Muscle layer of colon (tissue), 2 donors: Measurements from ENCODE around the gene LHFPL3.

ENCODE experiments used
- H3K27ac ChIP-seq: one replicate; pipeline ENCODE4 v1.7.0; 2013; ENCODE audit warnings: low read depth, mild to moderate bottlenecking, low read length, moderate library complexity
- H3K27me3 ChIP-seq, 2 donors: one replicate each; pipeline ENCODE4 v1.7.0; 2013; ENCODE audit warnings: low read length in 2 of 2, mild to moderate bottlenecking in 2 of 2; ENCODE audit not compliant: insufficient read depth in 2 of 2, control insufficient read depth in 1 of 2
- H3K36me3 ChIP-seq: one replicate; pipeline ENCODE4 v1.7.0; 2013; ENCODE audit warnings: mild to moderate bottlenecking, low read length; ENCODE audit not compliant: insufficient read depth
- H3K4me1 ChIP-seq: one replicate; pipeline ENCODE4 v1.7.0; 2013; ENCODE audit warnings: mild to moderate bottlenecking, low read length; ENCODE audit not compliant: insufficient read depth
- H3K4me3 ChIP-seq, 2 donors: one replicate each; pipeline ENCODE4 v1.7.0; 2013; ENCODE audit warnings: low read length in 2 of 2, low read depth in 1 of 2, mild to moderate bottlenecking in 1 of 2, moderate library complexity in 1 of 2
- H3K9ac ChIP-seq: one replicate; pipeline ENCODE4 v1.7.0; 2013; ENCODE audit warnings: low read length
- H3K9me3 ChIP-seq: one replicate; pipeline ENCODE4 v1.7.0; 2013; ENCODE audit warnings: mild to moderate bottlenecking, low read length
- donor health status: abdominal sarcoma.
- donor health status: Adenocarcinoma of cecum.

The LHFPL3 gene

GRCh38 chr7:104886651-104887050 lies 558.2 kb downstream of the LHFPL3 start:
- H3K4me3 ChIP-seq, result no peak overlapping the region
- peaks cover 19% of the 10 kb centered on the region for H3K4me1 ChIP-seq
- H3K36me3 ChIP-seq, result no peaks in the 10 kb centered on the region
- H3K9ac ChIP-seq, result no peak overlapping the region
- no peaks in the 10 kb centered on the region for H3K9me3 ChIP-seq
- H3K27ac ChIP-seq, result no peak overlapping the region
- H3K27me3 ChIP-seq, result no peaks in the 10 kb centered on the region

GRCh38 chr7:104890216-104890615 lies 561.8 kb downstream of the LHFPL3 start:
- H3K9me3 ChIP-seq, result no peaks in the 10 kb centered on the region
- H3K9ac ChIP-seq, result no peak overlapping the region
- H3K27me3 ChIP-seq, result no peaks in the 10 kb centered on the region
- no peaks in the 10 kb centered on the region for H3K36me3 ChIP-seq
- H3K4me1 ChIP-seq, result no peaks in the 10 kb centered on the region
- no peak overlapping the region for H3K27ac ChIP-seq
- H3K4me3 ChIP-seq, result no peak overlapping the region

- no peaks in the 10 kb centered on the region for H3K27me3 ChIP-seq
- no peaks in the 10 kb centered on the region for H3K9me3 ChIP-seq
- no peaks in the 10 kb centered on the region for H3K4me1 ChIP-seq
- H3K4me3 ChIP-seq, result no peak overlapping the region
- H3K9ac ChIP-seq, result no peak overlapping the region
- no peak overlapping the region for H3K27ac ChIP-seq
- H3K36me3 ChIP-seq, result no peaks in the 10 kb centered on the region
Observed at GRCh38 chr7:104891949-104892348, 563.5 kb downstream of the LHFPL3 start.

- Histone ChIP-seq H3K4me1 (no peaks in the 10 kb centered on the region), H3K27ac (no peak overlapping the region), H3K9ac (no peak overlapping the region), H3K9me3 (no peaks in the 10 kb centered on the region), H3K4me3 (no peak overlapping the region), H3K27me3 (no peaks in the 10 kb centered on the region), H3K36me3 (no peaks in the 10 kb centered on the region)
Observed at GRCh38 chr7:104894314-104894713, 565.9 kb downstream of the LHFPL3 start.

- H3K9ac ChIP-seq, result no peak overlapping the region
- H3K27me3 ChIP-seq, result no peaks in the 10 kb centered on the region
- H3K9me3 ChIP-seq, result no peaks in the 10 kb centered on the region
- H3K4me3 ChIP-seq, result no peak overlapping the region
- no peaks in the 10 kb centered on the region for H3K36me3 ChIP-seq
- no peaks in the 10 kb centered on the region for H3K4me1 ChIP-seq
- no peak overlapping the region for H3K27ac ChIP-seq
Observed at GRCh38 chr7:104894726-104895521, 566.5 kb downstream of the LHFPL3 start.

GRCh38 chr7:104895522-104896236 lies 567.3 kb downstream of the LHFPL3 start:
- Histone ChIP-seq H3K4me3 (no peak overlapping the region), H3K27me3 (no peaks in the 10 kb centered on the region), H3K9me3 (no peaks in the 10 kb centered on the region), H3K36me3 (no peaks in the 10 kb centered on the region), H3K27ac (no peak overlapping the region), H3K4me1 (no peaks in the 10 kb centered on the region), H3K9ac (no peak overlapping the region)

- no peaks in the 10 kb centered on the region for H3K27me3 ChIP-seq
- no peak overlapping the region for H3K9ac ChIP-seq
- H3K36me3 ChIP-seq, result no peaks in the 10 kb centered on the region
- H3K9me3 ChIP-seq, result no peaks in the 10 kb centered on the region
- H3K27ac ChIP-seq, result no peak overlapping the region
- H3K4me3 ChIP-seq, result no peak overlapping the region
- no peaks in the 10 kb centered on the region for H3K4me1 ChIP-seq
Observed at GRCh38 chr7:104898434-104898833, 570.0 kb downstream of the LHFPL3 start.

- H3K9ac ChIP-seq, result no peak overlapping the region
- no peaks in the 10 kb centered on the region for H3K9me3 ChIP-seq
- no peaks in the 10 kb centered on the region for H3K4me1 ChIP-seq
- no peak overlapping the region for H3K27ac ChIP-seq
- no peaks in the 10 kb centered on the region for H3K36me3 ChIP-seq
- no peak overlapping the region for H3K4me3 ChIP-seq
- no peaks in the 10 kb centered on the region for H3K27me3 ChIP-seq
Observed at GRCh38 chr7:104900525-104901239, 572.3 kb downstream of the LHFPL3 start.

GRCh38 chr7:104901240-104901619 lies 572.8 kb downstream of the LHFPL3 start:
- H3K9ac ChIP-seq, result no peak overlapping the region
- no peaks in the 10 kb centered on the region for H3K27me3 ChIP-seq
- H3K36me3 ChIP-seq, result no peaks in the 10 kb centered on the region
- H3K4me1 ChIP-seq, result no peaks in the 10 kb centered on the region
- no peak overlapping the region for H3K4me3 ChIP-seq
- no peaks in the 10 kb centered on the region for H3K9me3 ChIP-seq
- H3K27ac ChIP-seq, result no peak overlapping the region

GRCh38 chr7:104902183-104902582 lies 573.8 kb downstream of the LHFPL3 start:
- no peak overlapping the region for H3K9ac ChIP-seq
- no peaks in the 10 kb centered on the region for H3K4me1 ChIP-seq
- no peak overlapping the region for H3K4me3 ChIP-seq
- no peaks in the 10 kb centered on the region for H3K27me3 ChIP-seq
- H3K36me3 ChIP-seq, result no peaks in the 10 kb centered on the region
- no peak overlapping the region for H3K27ac ChIP-seq
- no peaks in the 10 kb centered on the region for H3K9me3 ChIP-seq

GRCh38 chr7:104903044-104903443 lies 574.6 kb downstream of the LHFPL3 start:
- Histone ChIP-seq H3K4me3 (no peak overlapping the region), H3K4me1 (no peaks in the 10 kb centered on the region), H3K36me3 (no peaks in the 10 kb centered on the region), H3K9me3 (no peaks in the 10 kb centered on the region), H3K27ac (no peak overlapping the region), H3K9ac (no peak overlapping the region), H3K27me3 (no peaks in the 10 kb centered on the region)
